Kidney (tissue), 14 donors: Measurements from ENCODE around the gene ZBTB46. TPM values are rescaled to one million over a fixed set of nuclear protein-coding genes. Genes with fewer than 3 reads are reported as not detected.

Experiments
- DNase-seq, 5 donors: peaks; one replicate each; pipeline ENCODE4 v3.0.0-alpha.2; 2013 to 2020
- FAIRE-seq: peaks from 2 replicates; lab custom pipeline; 2012; peaks lifted over from hg19 to GRCh38; lab: Jason Lieb, UNC
- H3K27ac ChIP-seq, 2 donors: one replicate each; pipeline ENCODE4 v1.7.0; 2013; ENCODE audit warnings: low read depth in 2 of 2, low read length in 2 of 2, inconsistent platforms in 1 of 2
- H3K27me3 ChIP-seq: one replicate; pipeline ENCODE4 v1.7.1; 2013; ENCODE audit warnings: low read length, inconsistent platforms; ENCODE audit not compliant: control insufficient read depth, insufficient read depth
- H3K36me3 ChIP-seq, 3 donors: one replicate each; pipeline versions ENCODE4 v1.7.0 to v1.7.1; 2013; ENCODE audit warnings: low read length in 3 of 3, control low read depth in 1 of 3, inconsistent platforms in 1 of 3; ENCODE audit not compliant: insufficient read depth in 3 of 3, control insufficient read depth in 2 of 3
- H3K4me1 ChIP-seq, 3 donors: one replicate each; pipeline versions ENCODE4 v1.7.0 to v1.7.1; 2013; ENCODE audit warnings: low read length in 3 of 3, inconsistent platforms in 1 of 3, low read depth in 1 of 3; ENCODE audit not compliant: control insufficient read depth in 2 of 3, insufficient read depth in 2 of 3
- H3K4me3 ChIP-seq, 3 donors: one replicate each; pipeline versions ENCODE4 v1.7.0 to v1.8.1; 2013; ENCODE audit warnings: low read length in 3 of 3, control low read depth in 1 of 3, inconsistent platforms in 1 of 3
- H3K9ac ChIP-seq, 3 donors: one replicate each; pipeline versions ENCODE4 v1.7.0 to v1.7.1; 2013; ENCODE audit warnings: low read length in 3 of 3, control low read depth in 1 of 3, inconsistent platforms in 1 of 3
- H3K9me3 ChIP-seq, 3 donors: one replicate each; pipeline versions ENCODE4 v1.7.0 to v1.7.1; 2013; ENCODE audit warnings: low read length in 3 of 3, control low read depth in 1 of 3, inconsistent platforms in 1 of 3; ENCODE audit not compliant: control insufficient read depth in 2 of 3, insufficient read depth in 1 of 3
- CTCF ChIP-seq: IDR thresholded peaks from 3 replicates; pipeline ENCODE4 v1.5.1; 2012; ENCODE audit warnings: mild to moderate bottlenecking, moderate library complexity, borderline replicate concordance; ENCODE audit not compliant: insufficient read depth; ENCODE audit errors: extremely low read depth
- intact Hi-C: fragments of 100-400 bp; cut with DNase I; formaldehyde crosslinking; loops from one replicate; pipeline ENCODE4 v1.11.1; 2022
- polyA plus RNA-seq: library from polyadenylated mRNA; stranded (reverse); fragments of 350-450 nt; fragmentation: Illumina TruSeq; extraction: RNeasy Lipid Tissue Mini Kit (QIAGEN cat#74804); gene quantifications from one replicate; pipeline ENCODE4 v1.2.3, GENCODE V29; 2014; ENCODE audit warnings: low read depth, low replicate concordance; ENCODE audit not compliant: insufficient read depth
- total RNA-seq: library from RNA; stranded (reverse); fragmentation: NEBNext Ultra II Directional; extraction: Animal tissue kit (Norgen Biotek cat#: 25700); gene quantifications from one replicate; pipeline ENCODE4 v1.2.1, GENCODE V29; 2021
- donor health status: control.
- donor health status: control.
- donor health status: control.
- donor health status: control.
- donor health status: control.
- donor health status: DM: yes; HTN: yes; CAD: no.
- donor health status: Normal renal cell carcinoma (clear cell type).

ZBTB46 gene
- total and polyA plus RNA-seq, 2 donors from 2014 or later = 4.5 to 24.0 TPM

GRCh38 chr20:63795178-63795830 is 35.8 kb downstream of the ZBTB46 start:
- H3K9me3 ChIP-seq = no peaks in the 10 kb centered on the region
- H3K36me3 ChIP-seq = peaks cover 0 to 5% (median 2%) of the 10 kb centered on the region in 3 donors
- FAIRE-seq = no peak
- TF ChIP-seq CTCF = no peak
- H3K4me1 ChIP-seq = peaks cover 0 to under 1% (median 0%) of the 10 kb centered on the region in 3 donors
- no peak overlapping the region for H3K9ac ChIP-seq
- H3K27me3 ChIP-seq = no peaks in the 10 kb centered on the region
- H3K27ac ChIP-seq = no peak overlapping the region
- no peak for DNase-seq
- H3K4me3 ChIP-seq = no peak overlapping the region
- intact Hi-C loops = no loop called here

- no peak for DNase-seq
- no peak for FAIRE-seq
- Histone ChIP-seq H3K4me3 (no peak overlapping the region), H3K9me3 (no peaks in the 10 kb centered on the region), H3K9ac (no peak overlapping the region), H3K27me3 (no peaks in the 10 kb centered on the region), H3K27ac (no peak overlapping the region), H3K4me1 (peaks cover 0 to 5% (median 0%) of the 10 kb centered on the region in 3 donors), H3K36me3 (peaks cover 0 to 8% (median 6%) of the 10 kb centered on the region in 3 donors)
- no peak for TF ChIP-seq CTCF
- intact Hi-C loops = no loop called here
These were observed 36.5 kb downstream of the ZBTB46 start for GRCh38 chr20:63794614-63795013.

- FAIRE-seq (no peak), DNase-seq (no peak)
- TF ChIP-seq CTCF = no peak
- H3K27ac ChIP-seq = peak overlapping the region in 1 of 2 donors; percentile 22
- no peaks in the 10 kb centered on the region for H3K27me3 ChIP-seq
- H3K9ac ChIP-seq = no peak overlapping the region
- H3K4me3 ChIP-seq = no peak overlapping the region
- peaks cover 0 to 7% (median 6%) of the 10 kb centered on the region in 3 donors for H3K36me3 ChIP-seq
- no peaks in the 10 kb centered on the region for H3K9me3 ChIP-seq
- peaks cover 0 to 9% (median 0%) of the 10 kb centered on the region in 3 donors for H3K4me1 ChIP-seq
- intact Hi-C loops = no loop called here
These were observed 38.2 kb downstream of the ZBTB46 start for GRCh38 chr20:63792866-63793265.
